GM18526 (cell line): Measurements from ENCODE around the gene HOXA6.

Experiments
- POLR2A ChIP-seq: IDR thresholded peaks from 3 replicates; pipeline ENCODE4 v1.6.1; 2011; ENCODE audit not compliant: insufficient read length; ENCODE audit errors: extremely low read depth

The HOXA6 gene

GRCh38 chr7:27187475-27188385, 40.2 kb upstream of the HOXA6 start:
- no peak for TF ChIP-seq POLR2A

DNA sequence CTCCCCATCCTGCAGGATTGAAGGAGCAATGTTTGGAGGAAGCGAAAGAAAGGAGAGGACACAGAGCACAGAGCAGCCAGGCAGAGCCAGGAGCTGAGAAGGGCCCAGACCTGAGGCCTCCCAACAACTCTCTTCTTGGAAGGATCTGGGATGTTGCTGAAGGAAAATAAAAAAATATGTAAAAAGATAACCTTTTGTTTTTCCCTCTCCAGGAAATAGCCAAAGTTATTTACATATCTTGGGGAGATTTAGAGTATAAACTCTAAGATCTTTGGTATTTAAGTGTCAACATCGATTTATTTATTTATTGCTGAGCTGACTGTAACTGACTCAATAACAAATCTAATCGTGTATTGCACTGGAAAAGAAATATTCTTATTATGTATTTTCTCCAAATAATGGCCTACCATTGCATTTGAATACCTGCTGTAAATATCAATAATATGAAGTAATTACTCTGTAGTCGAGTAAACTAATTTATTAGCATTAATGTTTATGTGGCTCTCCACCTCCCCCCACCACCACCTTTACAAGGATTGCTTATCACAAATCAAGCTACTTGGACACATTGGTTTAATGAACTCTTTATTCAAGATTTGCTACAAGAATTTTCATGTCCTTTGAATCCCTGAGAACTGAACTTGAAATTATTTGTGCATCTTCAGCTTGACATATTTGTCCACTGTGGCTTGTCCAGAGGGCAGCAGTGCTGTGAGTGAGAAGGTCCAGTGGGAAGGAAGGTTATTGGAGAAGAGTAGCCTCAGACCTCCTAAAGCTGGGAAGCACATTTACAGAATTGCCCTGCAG, 39.3 kb upstream of the HOXA6 start:
- TF ChIP-seq POLR2A, result no peak

DNA sequence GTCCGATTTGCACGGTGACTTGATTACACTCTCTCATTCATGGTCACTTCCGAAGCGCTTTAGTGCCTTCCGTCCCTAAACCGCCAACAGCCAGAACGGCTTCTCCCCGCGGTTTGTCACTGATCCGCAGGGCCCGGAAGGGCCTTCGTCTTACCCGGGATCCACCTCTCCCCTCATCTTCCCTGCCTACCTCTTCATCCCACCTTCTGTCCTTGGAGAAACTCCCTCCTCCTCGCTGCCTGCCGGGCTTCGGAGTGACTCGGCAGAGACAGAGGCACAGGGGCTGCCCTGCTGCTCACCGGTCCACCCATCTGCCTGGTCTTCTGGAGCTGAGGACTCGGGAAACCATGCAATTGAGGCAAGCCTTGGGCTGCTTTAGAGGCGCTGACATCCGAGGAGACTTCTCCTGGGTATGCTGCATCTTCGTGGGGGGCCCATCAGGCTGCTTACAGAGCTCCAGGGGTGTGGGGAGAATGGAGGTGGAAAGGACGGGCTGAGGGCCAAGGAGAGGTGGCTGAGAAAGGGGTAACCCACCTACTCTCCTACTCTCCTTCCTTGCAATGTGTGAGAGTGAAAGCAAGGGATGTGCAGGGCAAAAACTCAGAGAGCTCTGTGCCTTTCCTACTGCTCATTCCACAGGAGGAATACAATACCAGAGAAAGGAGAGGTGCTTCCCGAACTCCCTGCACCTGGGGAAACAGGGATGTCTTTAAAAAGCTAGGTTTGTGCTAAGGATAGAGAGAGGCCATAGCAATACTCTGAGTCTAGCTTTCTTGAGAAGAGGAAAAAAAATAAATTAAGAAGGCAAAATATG, 38.5 kb upstream of the HOXA6 start:
- no peak for TF ChIP-seq POLR2A

DNA sequence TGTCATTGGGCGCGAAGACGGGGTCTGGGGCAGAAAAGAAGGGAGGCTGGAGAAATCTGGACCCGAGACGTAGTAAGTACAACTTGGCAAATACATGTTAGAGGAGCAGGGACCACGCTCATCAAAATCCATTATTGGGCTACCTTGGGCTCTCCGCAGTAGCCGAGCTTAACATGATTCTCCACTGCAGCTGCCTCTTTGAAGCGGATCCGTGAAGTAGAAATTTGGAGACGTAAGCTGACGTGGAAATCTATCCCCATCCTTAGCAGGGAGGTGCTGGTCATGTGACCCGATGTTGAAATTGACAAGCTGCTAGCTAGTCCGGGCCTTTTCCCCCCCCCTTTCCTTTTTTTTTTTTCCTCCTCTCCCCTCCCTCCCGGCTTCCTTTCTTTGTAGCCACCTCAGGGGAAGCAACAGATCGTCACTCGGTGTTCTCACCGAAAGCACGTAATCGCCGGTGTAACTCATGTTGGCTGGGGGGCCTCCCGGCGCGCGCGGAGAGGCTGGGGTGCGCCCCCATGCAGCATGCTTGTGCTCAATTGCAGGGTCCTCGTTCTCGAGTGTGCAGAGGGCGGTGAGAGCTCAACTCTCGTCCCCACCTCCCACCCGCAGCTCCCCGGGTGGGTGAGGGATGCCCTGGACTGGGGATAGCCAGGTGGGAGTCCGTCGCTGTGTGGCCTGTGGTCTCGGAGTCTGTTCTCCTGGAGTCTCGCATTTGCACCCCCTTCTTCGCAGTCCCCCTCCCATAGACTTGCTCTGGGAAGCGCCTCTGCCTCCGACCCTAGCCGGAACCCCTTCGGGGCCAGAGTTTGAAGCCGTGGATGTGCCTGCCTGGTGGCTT, 37.7 kb upstream of the HOXA6 start, which contains the start of gene HOXA11:
TSS of gene HOXA11 (minus strand) at position 220 of the 841 bp plus-strand sequence. CDS start at position 132, 88 bp downstream.
- TF ChIP-seq POLR2A, result no peak

GRCh38 chr7:27184337-27185012, 36.9 kb upstream of the HOXA6 start:
- no peak for TF ChIP-seq POLR2A

- TF ChIP-seq POLR2A, result no peak
Observed at GRCh38 chr7:27183682-27184336, 36.2 kb upstream of the HOXA6 start.

GRCh38 chr7:27182861-27183681, 35.5 kb upstream of the HOXA6 start:
- TF ChIP-seq POLR2A, result no peak

DNA sequence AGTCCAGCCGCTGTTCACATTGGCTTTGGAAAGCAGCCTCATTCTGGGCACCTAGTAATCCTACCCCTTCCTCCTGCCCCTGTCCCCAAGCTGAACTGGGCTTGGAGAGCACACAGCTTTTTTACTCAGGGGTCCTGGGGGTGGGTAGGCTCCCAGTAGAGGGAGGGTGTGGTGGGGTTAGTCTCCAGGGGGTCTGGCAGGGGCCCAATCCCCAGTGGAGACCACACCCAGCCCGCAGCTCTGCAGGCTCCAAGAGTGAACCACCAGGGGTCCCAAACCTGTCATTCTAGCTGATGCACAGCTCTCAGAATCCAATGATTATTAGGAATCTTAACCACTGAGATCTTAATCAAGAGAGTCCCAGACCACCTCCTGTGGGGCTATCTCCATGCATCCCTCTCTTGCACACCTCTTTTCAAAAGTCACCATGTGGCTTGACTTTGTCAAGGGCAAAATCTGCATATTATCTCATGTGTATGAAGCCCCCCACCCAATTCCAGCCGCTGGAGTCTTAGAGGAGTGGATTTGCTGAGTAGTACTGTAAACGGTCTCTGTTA, 34.8 kb upstream of the HOXA6 start:
- no peak for TF ChIP-seq POLR2A

DNA sequence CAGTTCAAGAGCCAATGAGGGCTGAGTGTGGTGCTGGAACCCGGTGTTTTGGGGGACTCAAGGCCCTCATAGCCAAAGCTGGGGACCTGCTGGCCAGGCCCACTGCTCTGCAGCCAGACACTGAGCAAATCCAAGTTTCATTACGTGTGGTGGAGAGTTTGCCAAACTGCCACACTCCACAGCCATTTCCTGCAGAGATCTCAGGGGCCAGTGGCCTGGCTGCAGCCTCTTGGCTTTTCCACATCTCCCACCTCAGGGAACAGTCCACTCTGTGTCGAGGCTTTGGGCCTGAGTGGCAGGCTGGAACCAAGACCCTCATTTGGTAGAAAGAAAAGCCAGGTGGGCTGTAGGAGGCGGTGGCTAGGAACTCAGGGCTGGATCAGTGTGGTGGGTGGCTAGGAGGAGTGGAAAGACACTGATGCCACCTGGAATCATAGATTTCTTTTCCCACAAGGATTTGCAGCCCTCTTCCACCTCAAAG, 34.3 kb upstream of the HOXA6 start:
- no peak for TF ChIP-seq POLR2A

DNA sequence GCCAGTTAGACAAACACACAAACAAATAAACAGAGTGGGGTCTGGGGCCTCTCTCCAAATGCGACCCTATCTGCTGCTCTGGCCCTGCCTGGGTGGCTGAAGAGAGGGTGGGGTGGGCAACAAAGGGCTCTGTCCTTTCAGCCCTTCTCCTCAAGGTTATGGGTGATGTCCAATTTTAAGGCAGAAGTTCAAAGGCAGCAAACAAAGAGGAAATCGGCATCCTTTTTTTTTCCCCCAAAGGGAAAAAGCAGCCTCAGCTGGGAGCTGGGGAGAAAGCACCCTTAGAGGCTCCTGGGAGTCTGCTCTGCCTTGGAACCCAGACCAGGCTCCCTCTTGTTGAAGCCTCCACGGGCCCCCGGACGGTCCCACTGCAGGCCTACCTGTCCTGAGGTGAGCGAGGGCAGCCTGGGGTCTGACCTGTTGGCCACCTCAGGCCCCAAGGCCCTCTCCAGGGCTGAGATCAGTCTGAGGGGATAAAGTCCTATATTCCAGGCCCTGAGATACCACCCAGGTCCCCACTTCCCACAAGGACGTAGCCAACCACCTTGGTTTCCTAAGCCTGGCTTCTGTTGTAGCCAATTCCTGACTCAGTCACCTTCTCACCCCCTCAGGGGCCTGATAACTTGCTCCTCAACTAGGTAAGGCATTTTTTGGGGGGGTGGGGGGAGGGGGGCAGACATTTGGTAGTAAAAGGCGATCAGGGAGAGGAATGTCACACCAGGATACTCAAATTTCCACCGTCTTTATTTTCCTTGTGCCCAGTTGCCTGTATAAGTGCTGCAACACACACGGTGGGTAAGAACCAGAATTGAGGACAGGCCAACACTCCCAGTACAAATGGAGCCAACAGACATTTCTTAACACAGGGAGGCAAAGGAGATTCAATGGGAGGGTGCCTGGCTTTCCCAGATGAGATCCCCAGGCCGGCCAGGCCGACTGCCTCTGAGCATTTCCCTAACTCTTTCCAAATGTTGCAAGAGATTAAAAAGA, 33.2 kb upstream of the HOXA6 start:
- no peak for TF ChIP-seq POLR2A

GRCh38 chr7:27179503-27180430, 32.2 kb upstream of the HOXA6 start:
- no peak for TF ChIP-seq POLR2A
